OCI-LY1 (cell line): Measurements from ENCODE around the gene SLC26A11.
A peak's percentile ranks its signal among the peaks of the same experiment; 100 is the strongest.

ENCODE experiments used
- H2AFZ ChIP-seq: fragments of 200-600 bp; sonication (generic), shearing (Covaris generic); 2 replicates; pipeline ENCODE4 v1.6.0; 2014; ENCODE audit warnings: antibody characterized with exemption, mild to moderate bottlenecking, low read length
- H3F3A ChIP-seq: fragments of 200-600 bp; sonication (generic), shearing (Covaris generic); 2 replicates; pipeline ENCODE4 v1.6.0; 2014; ENCODE audit warnings: mild to moderate bottlenecking, antibody characterized with exemption, low read length, moderate library complexity; ENCODE audit not compliant: insufficient read depth
- H3K27ac ChIP-seq: fragments of 200-600 bp; sonication (generic); 2 replicates; pipeline ENCODE4 v1.5.1; 2014; ENCODE audit warnings: low read length, mixed run types, mild to moderate bottlenecking, low read depth; ENCODE audit not compliant: poor library complexity, severe bottlenecking
- H3K27me3 ChIP-seq: fragments of 200-600 bp; sonication (generic); 2 replicates; pipeline ENCODE4 v1.6.0; 2014; ENCODE audit warnings: antibody characterized with exemption, mild to moderate bottlenecking, low read length, moderate library complexity; ENCODE audit not compliant: insufficient read depth
- H3K36me3 ChIP-seq: fragments of 200-600 bp; sonication (generic); 2 replicates; pipeline ENCODE4 v1.6.1; 2014; ENCODE audit warnings: mild to moderate bottlenecking, antibody characterized with exemption, low read length, moderate library complexity, mixed read lengths; ENCODE audit not compliant: insufficient read depth
- H3K4me1 ChIP-seq: fragments of 200-600 bp; sonication (generic); 2 replicates; pipeline ENCODE4 v1.5.1; 2014; ENCODE audit warnings: mild to moderate bottlenecking, low read length, moderate library complexity; ENCODE audit not compliant: insufficient read depth, severe bottlenecking
- H3K4me2 ChIP-seq: fragments of 200-600 bp; sonication (generic), shearing (Covaris generic); 2 replicates; pipeline ENCODE4 v1.6.1; 2014; ENCODE audit warnings: low read length
- H3K4me3 ChIP-seq: fragments of 200-600 bp; sonication (generic); 2 replicates; pipeline ENCODE4 v1.5.1; 2014; ENCODE audit warnings: low read length, low read depth, mild to moderate bottlenecking, mixed read lengths; ENCODE audit not compliant: poor library complexity, severe bottlenecking
- H3K79me2 ChIP-seq: fragments of 200-600 bp; shearing (Covaris generic); 2 replicates; pipeline ENCODE4 v1.6.1; 2016; ENCODE audit warnings: mixed run types, low read length, mixed read lengths; ENCODE audit not compliant: insufficient read depth
- H3K9ac ChIP-seq: fragments of 200-600 bp; sonication (generic), shearing (Covaris generic); 2 replicates; pipeline ENCODE4 v1.6.1; 2014; ENCODE audit warnings: mild to moderate bottlenecking, low read length, mixed read lengths
- H3K9me2 ChIP-seq: fragments of 200-600 bp; sonication (generic), shearing (Covaris generic); 2 replicates; pipeline ENCODE4 v1.6.1; 2014; ENCODE audit warnings: low read depth, mild to moderate bottlenecking, low read length, mixed read lengths
- H3K9me3 ChIP-seq: fragments of 200-600 bp; shearing (Covaris generic); 2 replicates; pipeline ENCODE4 v1.6.1; 2014; ENCODE audit warnings: low read length, mixed read lengths
- H4K20me1 ChIP-seq: fragments of 200-600 bp; sonication (generic), shearing (Covaris generic); 2 replicates; pipeline ENCODE4 v1.6.0; 2016; ENCODE audit warnings: mild to moderate bottlenecking, low read length; ENCODE audit not compliant: insufficient read depth
- EZH2 ChIP-seq: fragments of 200-600 bp; sonication (generic), shearing (Covaris generic); IDR thresholded peaks from 2 replicates; pipeline ENCODE4 v1.8.0; 2017; ENCODE audit warnings: borderline replicate concordance, mixed run types, mild to moderate bottlenecking, antibody characterized with exemption, low read length, moderate library complexity, mixed read lengths
- TF ChIP-seq, protein P1 (sequence below): fragments of 200-600 bp; sonication (generic), shearing (Covaris generic); IDR thresholded peaks from 2 replicates; pipeline ENCODE4 v1.5.1; 2017; ENCODE audit warnings: mild to moderate bottlenecking, antibody characterized with exemption, low read length, moderate library complexity, mixed read lengths

The SLC26A11 gene

DNA sequence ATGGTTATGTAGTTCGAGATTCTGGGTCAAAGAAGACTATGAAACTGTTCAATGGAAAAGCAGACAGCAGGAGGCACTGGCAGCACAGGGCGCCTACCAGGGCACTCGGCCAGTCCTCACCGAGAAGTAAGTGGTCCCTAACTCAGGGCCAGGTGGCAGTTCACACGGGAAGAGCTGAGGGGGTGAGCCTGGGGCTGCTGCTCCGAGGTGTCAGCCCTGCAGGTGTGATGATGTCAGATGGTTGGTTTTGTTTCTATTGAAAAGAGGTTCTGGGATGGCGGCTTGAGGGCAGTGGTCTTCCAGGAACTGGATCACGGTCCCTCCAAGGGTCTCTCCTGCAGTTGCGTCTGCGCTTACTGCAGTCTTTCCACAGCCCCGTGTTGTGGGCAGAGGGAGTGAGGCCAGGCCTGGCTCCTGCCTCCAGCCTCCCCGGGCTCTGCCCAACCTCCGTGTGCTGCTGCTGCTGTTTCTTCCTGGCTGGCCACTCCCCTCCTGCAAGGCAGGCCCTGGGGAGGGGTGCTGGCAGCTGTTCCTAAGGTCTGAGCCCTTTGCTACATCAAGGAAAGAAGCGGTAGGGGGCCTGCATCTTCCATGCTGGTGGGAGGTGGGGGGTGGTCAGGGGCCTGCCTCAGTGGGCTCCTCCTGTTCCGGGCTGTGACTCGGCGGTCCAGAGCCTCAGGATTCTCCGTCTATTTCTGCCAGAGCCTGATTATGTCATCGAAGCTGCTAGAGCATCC is 63.1 kb downstream of the SLC26A11 start:
- H3K79me2 ChIP-seq = no peaks in the 10 kb centered on the region
- H3K9me2 ChIP-seq = no peaks in the 10 kb centered on the region
- H3K4me3 ChIP-seq = no peak overlapping the region
- no peaks in the 10 kb centered on the region for H3K27me3 ChIP-seq
- H4K20me1 ChIP-seq = no peaks in the 10 kb centered on the region
- TF ChIP-seq, protein P1, sequence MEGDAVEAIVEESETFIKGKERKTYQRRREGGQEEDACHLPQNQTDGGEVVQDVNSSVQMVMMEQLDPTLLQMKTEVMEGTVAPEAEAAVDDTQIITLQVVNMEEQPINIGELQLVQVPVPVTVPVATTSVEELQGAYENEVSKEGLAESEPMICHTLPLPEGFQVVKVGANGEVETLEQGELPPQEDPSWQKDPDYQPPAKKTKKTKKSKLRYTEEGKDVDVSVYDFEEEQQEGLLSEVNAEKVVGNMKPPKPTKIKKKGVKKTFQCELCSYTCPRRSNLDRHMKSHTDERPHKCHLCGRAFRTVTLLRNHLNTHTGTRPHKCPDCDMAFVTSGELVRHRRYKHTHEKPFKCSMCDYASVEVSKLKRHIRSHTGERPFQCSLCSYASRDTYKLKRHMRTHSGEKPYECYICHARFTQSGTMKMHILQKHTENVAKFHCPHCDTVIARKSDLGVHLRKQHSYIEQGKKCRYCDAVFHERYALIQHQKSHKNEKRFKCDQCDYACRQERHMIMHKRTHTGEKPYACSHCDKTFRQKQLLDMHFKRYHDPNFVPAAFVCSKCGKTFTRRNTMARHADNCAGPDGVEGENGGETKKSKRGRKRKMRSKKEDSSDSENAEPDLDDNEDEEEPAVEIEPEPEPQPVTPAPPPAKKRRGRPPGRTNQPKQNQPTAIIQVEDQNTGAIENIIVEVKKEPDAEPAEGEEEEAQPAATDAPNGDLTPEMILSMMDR = no peak; the same call in 1 of the 2 replicates
- no peak for TF ChIP-seq EZH2
- H3K9me3 ChIP-seq = no peaks in the 10 kb centered on the region
- no peak overlapping the region for H3K27ac ChIP-seq
- H3F3A ChIP-seq = no peaks in the 10 kb centered on the region
- H3K4me1 ChIP-seq = no peaks in the 10 kb centered on the region
- H3K36me3 ChIP-seq = no peaks in the 10 kb centered on the region
- no peak overlapping the region for H3K9ac ChIP-seq
- H2AFZ ChIP-seq = no peak overlapping the region
- no peak overlapping the region for H3K4me2 ChIP-seq

DNA sequence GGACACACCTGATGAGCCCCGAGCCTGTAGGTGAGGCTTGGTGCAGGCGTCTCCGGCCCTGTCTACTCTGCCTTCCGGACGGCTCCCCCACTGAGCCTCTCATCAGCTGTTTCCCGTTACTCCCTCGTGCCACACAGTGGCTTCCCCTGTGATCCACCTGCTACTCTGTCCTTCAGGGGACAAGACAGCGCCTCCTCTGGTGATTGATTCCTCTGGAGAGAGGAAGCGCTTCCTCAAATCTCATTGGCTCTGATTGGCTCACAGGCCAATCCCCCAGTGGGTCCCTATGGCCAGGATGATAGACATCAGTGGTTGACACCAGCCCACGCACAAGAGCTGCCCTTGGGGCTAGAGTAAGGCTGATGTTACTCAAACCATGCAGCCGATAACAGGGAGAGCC is 64.4 kb downstream of the SLC26A11 start:
- H3K4me3 ChIP-seq = no peak overlapping the region
- H3K27ac ChIP-seq = no peak overlapping the region
- H3K4me2 ChIP-seq = no peak overlapping the region
- H3K4me1 ChIP-seq = no peaks in the 10 kb centered on the region
- H4K20me1 ChIP-seq = no peaks in the 10 kb centered on the region
- H3F3A ChIP-seq = no peaks in the 10 kb centered on the region
- H3K27me3 ChIP-seq = no peaks in the 10 kb centered on the region
- H3K9ac ChIP-seq = no peak overlapping the region
- TF ChIP-seq EZH2 = no peak
- TF ChIP-seq, protein P1 = peak; percentile 33; the same call in 1 of the 2 replicates
- no peak overlapping the region for H2AFZ ChIP-seq
- no peaks in the 10 kb centered on the region for H3K9me3 ChIP-seq
- no peaks in the 10 kb centered on the region for H3K79me2 ChIP-seq
- no peaks in the 10 kb centered on the region for H3K36me3 ChIP-seq
- no peaks in the 10 kb centered on the region for H3K9me2 ChIP-seq

DNA sequence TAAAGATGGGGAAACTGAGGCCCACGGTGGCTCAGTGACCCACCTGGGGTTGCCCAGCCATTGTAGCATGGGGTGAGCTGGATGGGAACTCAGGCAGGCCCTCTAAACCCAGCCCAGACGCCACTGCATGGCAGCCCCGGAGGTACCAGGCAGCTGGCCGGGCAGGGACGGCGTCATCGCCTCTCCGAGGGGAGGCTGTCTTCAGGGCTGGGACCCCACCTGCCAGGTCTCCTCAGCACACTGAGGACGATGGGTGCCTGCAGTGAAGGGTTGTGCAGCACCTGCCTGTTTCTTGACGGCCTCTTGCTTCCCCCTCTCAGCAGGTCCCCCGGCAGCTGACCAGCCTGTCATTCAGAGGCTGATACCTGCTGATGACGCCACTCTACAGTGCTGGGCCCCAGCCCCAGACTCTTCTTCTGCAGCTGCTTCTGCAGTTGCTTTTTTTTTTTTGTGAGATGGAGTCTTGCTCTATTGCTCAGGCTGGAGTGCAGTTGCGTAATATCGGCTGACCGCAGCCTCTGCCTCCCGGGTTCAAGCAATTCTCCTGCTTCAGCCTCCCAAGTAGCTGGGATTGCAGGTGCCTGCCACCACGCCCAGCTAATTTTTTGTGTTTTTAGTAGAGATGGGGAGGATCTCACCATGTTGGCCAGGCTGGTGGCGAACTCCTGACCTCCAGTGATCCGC is 65.2 kb downstream of the SLC26A11 start:
- Histone ChIP-seq H3K9ac (no peak overlapping the region), H3F3A (no peaks in the 10 kb centered on the region), H3K27ac (no peak overlapping the region), H3K4me2 (no peak overlapping the region), H4K20me1 (no peaks in the 10 kb centered on the region), H3K36me3 (0 out of 2 replicates have a peak, but pooled peaks cover 5% of the 10 kb centered on the region), H3K9me2 (no peaks in the 10 kb centered on the region), H3K4me3 (no peak overlapping the region), H3K4me1 (no peaks in the 10 kb centered on the region), H3K27me3 (no peaks in the 10 kb centered on the region), H2AFZ (no peak overlapping the region), H3K9me3 (no peaks in the 10 kb centered on the region), H3K79me2 (no peaks in the 10 kb centered on the region)
- TF ChIP-seq, protein P1 = no peak
- TF ChIP-seq EZH2 = no peak
